Peyer's patch (tissue), 4 donors: Measurements from ENCODE around the gene C11orf65. TPM values are rescaled to one million over a fixed set of nuclear protein-coding genes. Genes with fewer than 3 reads are reported as not detected.

Experiments
- DNase-seq, 3 donors: peaks; one replicate each; pipeline ENCODE4 v3.0.0-alpha.2; 2017 to 2019
- H3K27ac ChIP-seq, 4 donors: fragments of 200-600 bp; sonication (generic); one replicate each; pipeline ENCODE4 v1.5.1; 2016 to 2019
- H3K27me3 ChIP-seq, 2 donors: fragments of 200-600 bp; sonication (generic); one replicate each; pipeline ENCODE4 v1.5.1; 2019
- H3K36me3 ChIP-seq, 3 donors: fragments of 200-600 bp; sonication (generic); one replicate each; pipeline ENCODE4 v1.5.1; 2016 to 2019
- H3K4me1 ChIP-seq, 4 donors: fragments of 200-600 bp; sonication (generic); one replicate each; pipeline ENCODE4 v1.5.1; 2016 to 2019
- H3K4me3 ChIP-seq, 4 donors: fragments of 200-600 bp; sonication (generic); 1 replicate in 3 of 4; 2 replicates in 1 of 4; pipeline ENCODE4 v1.5.1; 2016 to 2019; ENCODE audit warnings: mild to moderate bottlenecking in 1 of 4
- H3K9me3 ChIP-seq, 4 donors: fragments of 200-600 bp; sonication (generic); one replicate each; pipeline ENCODE4 v1.5.1; 2016 to 2019; ENCODE audit warnings: mild to moderate bottlenecking in 1 of 4
- POLR2A ChIP-seq, 2 donors: fragments of 450-650 bp; IDR thresholded peaks; one replicate each; pipeline ENCODE4 v1.5.1; 2017; ENCODE audit warnings: antibody characterized with exemption in 2 of 2, mild to moderate bottlenecking in 2 of 2, moderate library complexity in 2 of 2
- total RNA-seq, 4 donors: library from RNA; depleted of rRNA; stranded (reverse); fragments of >200 nt; gene quantifications; one replicate each; pipeline ENCODE4 v1.1.0, GENCODE V29; 2016
- TF ChIP-seq, protein P1 (sequence below), 6 experiments: fragments of 450-650 bp in 4 of 6; fragments of 200-600 bp in 2 of 6; sonication (generic) in 1 of 6; IDR thresholded peaks; one replicate each; pipeline ENCODE4 v1.5.1; 2017 to 2019; ENCODE audit warnings: antibody characterized with exemption in 6 of 6, mild to moderate bottlenecking in 3 of 6, moderate library complexity in 1 of 6

C11orf65 gene
- total RNA-seq, 4 donors from 2014 or later = not detected

DNA sequence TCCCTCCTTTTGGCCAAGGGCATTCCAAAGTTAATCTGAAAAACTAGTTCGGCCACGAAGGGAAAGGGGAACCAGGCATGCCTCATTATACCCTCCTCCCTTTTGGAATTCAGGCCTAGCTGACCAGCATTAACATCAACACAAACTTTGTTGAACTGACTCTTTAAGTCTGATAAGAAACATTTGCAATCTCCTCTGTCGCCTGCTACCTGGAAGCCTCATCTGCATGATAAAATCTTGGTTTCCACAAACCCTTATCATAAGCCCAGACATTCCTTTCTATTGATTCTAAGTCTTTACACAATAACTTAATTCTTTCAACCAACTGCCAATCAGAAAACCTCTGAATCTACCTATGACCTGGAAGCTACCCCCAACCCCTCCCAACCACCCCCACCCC is 19.5 kb upstream of the C11orf65 start:
- H3K36me3 ChIP-seq = peaks cover 0 to 39% (median 0%) of the 10 kb centered on the region in 3 donors
- TF ChIP-seq, protein P1, sequence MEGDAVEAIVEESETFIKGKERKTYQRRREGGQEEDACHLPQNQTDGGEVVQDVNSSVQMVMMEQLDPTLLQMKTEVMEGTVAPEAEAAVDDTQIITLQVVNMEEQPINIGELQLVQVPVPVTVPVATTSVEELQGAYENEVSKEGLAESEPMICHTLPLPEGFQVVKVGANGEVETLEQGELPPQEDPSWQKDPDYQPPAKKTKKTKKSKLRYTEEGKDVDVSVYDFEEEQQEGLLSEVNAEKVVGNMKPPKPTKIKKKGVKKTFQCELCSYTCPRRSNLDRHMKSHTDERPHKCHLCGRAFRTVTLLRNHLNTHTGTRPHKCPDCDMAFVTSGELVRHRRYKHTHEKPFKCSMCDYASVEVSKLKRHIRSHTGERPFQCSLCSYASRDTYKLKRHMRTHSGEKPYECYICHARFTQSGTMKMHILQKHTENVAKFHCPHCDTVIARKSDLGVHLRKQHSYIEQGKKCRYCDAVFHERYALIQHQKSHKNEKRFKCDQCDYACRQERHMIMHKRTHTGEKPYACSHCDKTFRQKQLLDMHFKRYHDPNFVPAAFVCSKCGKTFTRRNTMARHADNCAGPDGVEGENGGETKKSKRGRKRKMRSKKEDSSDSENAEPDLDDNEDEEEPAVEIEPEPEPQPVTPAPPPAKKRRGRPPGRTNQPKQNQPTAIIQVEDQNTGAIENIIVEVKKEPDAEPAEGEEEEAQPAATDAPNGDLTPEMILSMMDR (IDR thresholded peaks at IDR 0.05) = no peak
- TF ChIP-seq POLR2A (IDR thresholded peaks at IDR 0.05) = no peak

DNA sequence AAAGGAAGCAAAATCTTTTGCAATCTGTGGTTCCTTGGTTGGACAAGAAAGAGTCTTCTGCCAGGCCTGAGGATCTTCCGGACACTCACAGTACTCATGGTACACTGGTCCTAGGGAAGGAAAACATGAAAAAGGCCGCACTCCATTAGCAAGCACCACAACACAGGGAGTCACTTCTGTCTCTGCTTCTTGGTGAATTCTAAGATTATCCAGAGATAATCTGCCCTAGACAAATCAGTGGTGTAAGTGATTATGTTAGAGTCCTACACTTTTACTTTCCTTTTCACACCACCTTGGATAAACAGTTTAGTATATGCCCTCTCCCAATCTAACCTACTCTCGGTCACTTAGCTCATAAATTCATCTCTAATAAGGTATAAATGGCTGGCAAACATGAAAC is 19.0 kb upstream of the C11orf65 start:
- DNase-seq = no peak
- Histone ChIP-seq H3K27me3 (no peaks in the 10 kb centered on the region), H3K4me1 (no peaks in the 10 kb centered on the region), H3K4me3 (no peak overlapping the region), H3K36me3 (peaks cover 0 to 42% (median 0%) of the 10 kb centered on the region in 3 donors), H3K9me3 (no peaks in the 10 kb centered on the region), H3K27ac (no peak overlapping the region)
- TF ChIP-seq POLR2A (IDR thresholded peaks at IDR 0.05) = no peak
- TF ChIP-seq, protein P1 (IDR thresholded peaks at IDR 0.05) = no peak

More for the DNA sequence above, 19.5 kb upstream of the C11orf65 start:
- no peak for DNase-seq
- Histone ChIP-seq H3K27me3 (no peaks in the 10 kb centered on the region), H3K27ac (no peak overlapping the region), H3K4me1 (no peaks in the 10 kb centered on the region), H3K4me3 (no peak overlapping the region), H3K9me3 (no peaks in the 10 kb centered on the region)

DNA sequence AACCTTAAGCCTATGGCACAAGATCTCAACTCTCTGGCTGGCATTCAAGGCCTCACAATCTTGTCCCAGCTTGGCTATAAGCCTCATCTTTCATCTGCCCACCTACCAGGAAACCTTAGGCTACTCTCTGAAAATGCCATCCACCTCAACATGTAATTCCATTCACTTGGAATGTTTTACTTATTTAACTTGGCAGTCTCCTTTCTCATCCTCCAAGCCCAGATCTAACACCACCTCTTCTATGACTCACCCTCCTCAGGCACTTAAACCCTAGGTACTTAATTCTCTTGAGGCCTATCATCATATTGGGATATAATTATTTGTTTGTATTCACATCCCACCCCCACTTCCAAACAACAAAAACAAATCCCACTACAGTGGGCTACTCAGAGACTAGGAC is 15.8 kb upstream of the C11orf65 start:
- no peak for TF ChIP-seq POLR2A (IDR thresholded peaks at IDR 0.05)
- TF ChIP-seq, protein P1 (IDR thresholded peaks at IDR 0.05) = no peak
- Histone ChIP-seq H3K4me3 (no peak overlapping the region), H3K36me3 (peaks cover 0 to 38% (median 0%) of the 10 kb centered on the region in 3 donors), H3K9me3 (no peaks in the 10 kb centered on the region), H3K27me3 (no peaks in the 10 kb centered on the region), H3K4me1 (no peaks in the 10 kb centered on the region), H3K27ac (no peak overlapping the region)
- no peak for DNase-seq

DNA sequence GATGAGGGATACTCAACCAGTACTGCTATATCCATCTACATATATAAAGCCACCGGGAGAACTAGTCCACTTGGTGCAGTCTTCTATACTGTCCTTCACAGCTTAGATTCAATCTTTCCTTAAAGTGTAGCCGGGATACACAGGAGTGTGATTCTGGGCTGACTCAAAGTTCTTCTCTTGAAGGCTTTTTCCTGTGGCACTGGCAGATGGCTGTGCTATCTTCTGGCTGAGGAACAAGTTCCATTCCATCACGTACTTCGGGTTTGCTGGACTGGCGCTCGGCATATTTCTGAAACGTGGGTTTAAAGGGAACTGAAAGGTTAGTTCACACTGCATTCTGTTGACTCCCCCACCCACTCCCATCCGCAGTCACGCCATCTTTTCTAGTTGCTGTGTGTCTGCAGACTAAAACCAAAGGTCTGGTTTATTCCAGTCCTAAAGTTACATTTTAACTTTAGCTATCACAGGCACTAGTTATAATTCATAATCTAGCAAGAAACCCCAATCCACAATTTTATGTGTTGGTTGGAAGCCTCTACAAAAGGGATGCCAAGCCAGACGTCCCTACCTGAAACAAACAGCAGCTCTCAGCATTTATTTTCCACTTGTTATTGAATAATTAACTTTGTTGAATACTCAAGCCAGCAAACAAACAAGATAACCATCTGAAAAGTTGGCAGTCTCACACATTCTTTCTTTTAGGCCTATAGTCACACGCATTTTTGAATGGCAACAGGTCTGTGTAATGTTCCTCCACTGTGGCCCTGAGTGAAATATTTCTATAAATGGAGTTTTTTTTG is 7.5 kb upstream of the C11orf65 start:
- no peak overlapping the region for H3K4me3 ChIP-seq

DNA sequence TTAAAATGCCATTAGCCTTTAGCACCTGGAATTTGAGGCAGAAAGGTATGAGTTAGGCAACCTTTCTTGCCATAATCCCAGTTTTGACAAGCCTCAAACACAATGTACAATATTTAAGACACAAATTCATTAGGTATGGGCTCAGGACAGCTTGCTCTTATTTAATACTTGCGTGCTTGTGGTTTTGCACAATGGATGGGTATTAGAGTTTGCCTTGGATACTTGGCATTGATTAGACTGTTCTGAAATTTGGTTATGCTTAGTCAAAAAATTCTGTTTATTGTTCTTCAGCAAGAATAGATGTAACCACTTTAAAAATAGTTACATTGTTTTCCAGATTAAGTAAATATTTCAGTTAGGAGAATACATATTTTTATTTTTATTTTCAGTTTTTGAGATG is 5.4 kb upstream of the C11orf65 start:
- no peak overlapping the region for H3K4me3 ChIP-seq
- no peaks in the 10 kb centered on the region for H3K4me1 ChIP-seq
- H3K27ac ChIP-seq = no peak overlapping the region
- peaks cover 0 to 16% (median 0%) of the 10 kb centered on the region in 3 donors for H3K36me3 ChIP-seq
- no peak for DNase-seq
- no peaks in the 10 kb centered on the region for H3K9me3 ChIP-seq
- H3K27me3 ChIP-seq = no peaks in the 10 kb centered on the region
- TF ChIP-seq, protein P1 (IDR thresholded peaks at IDR 0.05) = no peak
- no peak for TF ChIP-seq POLR2A (IDR thresholded peaks at IDR 0.05)

More for the DNA sequence above, 7.5 kb upstream of the C11orf65 start:
- H3K4me1 ChIP-seq = no peaks in the 10 kb centered on the region
- no peaks in the 10 kb centered on the region for H3K9me3 ChIP-seq
- DNase-seq = no peak
- H3K36me3 ChIP-seq = peaks cover 0 to 30% (median 0%) of the 10 kb centered on the region in 3 donors
- H3K27ac ChIP-seq = no peak overlapping the region
- no peak for TF ChIP-seq POLR2A (IDR thresholded peaks at IDR 0.05)
- TF ChIP-seq, protein P1 (IDR thresholded peaks at IDR 0.05) = no peak
- no peaks in the 10 kb centered on the region for H3K27me3 ChIP-seq
